B cell (primary cell): ENCODE measurements around the gene DPH1. TPM values are rescaled to one million over a fixed set of nuclear protein-coding genes. Genes with fewer than 3 reads are reported as not detected.

ENCODE experiments used
- ATAC-seq: fragments of 200-7000 bp; cut with Tn5 transposase; one replicate; pipeline ENCODE4 v1.10.0; 2021; ENCODE audit warnings: low read depth, mild to moderate bottlenecking, moderate number of reproducible peaks, moderate library complexity
- CTCF ChIA-PET: fragments of 350-600 bp; sonication (Branson Sonifier 250); formaldehyde crosslinking; loops from one replicate; lab custom pipeline; 2021; ENCODE audit warnings: antibody characterized with exemption, inconsistent platforms; lab: Charles Lee
- POLR2A ChIA-PET: fragments of 350-600 bp; sonication (Branson Sonifier 250); formaldehyde crosslinking; loops from one replicate; lab custom pipeline; 2021; ENCODE audit warnings: antibody characterized with exemption; lab: Charles Lee
- DNase-seq: peaks from one replicate; pipeline ENCODE4 v3.0.0; 2013
- H2AFZ ChIP-seq: 2 replicates; pipeline ENCODE4 v1.6.1; 2012; ENCODE audit warnings: mild to moderate bottlenecking, low read depth, low read length; ENCODE audit not compliant: insufficient read depth, poor library complexity, severe bottlenecking
- H3K27ac ChIP-seq, 2 donors: 1 replicate in 1 of 2; 2 replicates in 1 of 2; pipeline ENCODE4 v1.5.1; 2012 to 2013; ENCODE audit warnings: low read length in 2 of 2, mild to moderate bottlenecking in 2 of 2, moderate library complexity in 1 of 2
- H3K27me3 ChIP-seq, 4 experiments: fragments of 200-600 bp in 1 of 4; sonication (generic) in 1 of 4; replicated peaks in 1 of 4; 1 replicate in 2 of 4; 2 replicates in 2 of 4; pipeline versions ENCODE4 v1.6.1 to v1.7.0; 2013 to 2016; ENCODE audit warnings: low read length in 3 of 4, mild to moderate bottlenecking in 2 of 4, mixed read lengths in 1 of 4, moderate library complexity in 1 of 4; ENCODE audit not compliant: insufficient read depth in 4 of 4, control insufficient read depth in 3 of 4; ENCODE audit errors: control extremely low read depth in 1 of 4
- H3K36me3 ChIP-seq, 2 experiments: replicated peaks in 1 of 2; 1 replicate in 1 of 2; 2 replicates in 1 of 2; pipeline versions ENCODE4 v1.6.1 to v1.7.1; 2013; ENCODE audit warnings: low read length in 1 of 2; ENCODE audit not compliant: insufficient read depth in 2 of 2, control insufficient read depth in 1 of 2; ENCODE audit errors: control extremely low read depth in 1 of 2, extremely low read depth in 1 of 2
- H3K4me1 ChIP-seq, 2 donors: fragments of 200-600 bp in 1 of 2; sonication (generic) in 1 of 2; 1 replicate in 1 of 2; 2 replicates in 1 of 2; pipeline versions ENCODE4 v1.5.1 to v1.6.1; 2013 to 2017; ENCODE audit warnings: low read length in 2 of 2; ENCODE audit not compliant: control insufficient read depth in 2 of 2, insufficient read depth in 2 of 2
- H3K4me2 ChIP-seq: replicated peaks from 2 replicates; pipeline ENCODE3; 2012; ENCODE audit warnings: mild to moderate bottlenecking, low read depth, low read length; ENCODE audit not compliant: poor library complexity, severe bottlenecking
- H3K4me3 ChIP-seq, 5 experiments: fragments of 200-600 bp in 1 of 5; sonication (generic) in 1 of 5; 1 replicate in 3 of 5; 2 replicates in 2 of 5; pipeline versions ENCODE4 v1.5.1 to v1.7.0; 2011 to 2016; ENCODE audit warnings: low read length in 4 of 5, mild to moderate bottlenecking in 4 of 5, low read depth in 2 of 5, control low read depth in 1 of 5, moderate library complexity in 1 of 5; ENCODE audit not compliant: insufficient read depth in 1 of 5; ENCODE audit errors: control extremely low read depth in 1 of 5, extremely low read depth in 1 of 5
- H3K79me2 ChIP-seq: fragments of 200-600 bp; sonication (generic); one replicate; pipeline ENCODE4 v1.6.0; 2016; ENCODE audit warnings: low read length; ENCODE audit not compliant: control insufficient read depth, insufficient read depth
- H3K9ac ChIP-seq: fragments of 200-600 bp; sonication (generic); 2 replicates; pipeline ENCODE4 v1.6.1; 2017; ENCODE audit warnings: mild to moderate bottlenecking, low read length, moderate library complexity
- H3K9me3 ChIP-seq, 3 donors: one replicate each; pipeline versions ENCODE4 v1.6.1 to v1.7.1; 2013; ENCODE audit warnings: low read length in 2 of 3; ENCODE audit not compliant: control insufficient read depth in 2 of 3, insufficient read depth in 1 of 3; ENCODE audit errors: control extremely low read depth in 1 of 3
- H4K20me1 ChIP-seq: 2 replicates; pipeline ENCODE4 v1.6.0; 2012; ENCODE audit warnings: mild to moderate bottlenecking, low read length; ENCODE audit not compliant: insufficient read depth, control insufficient read depth, poor library complexity, severe bottlenecking
- H3K27ac Mint-ChIP-seq: one replicate; pipeline ENCODE4 v1.8.0; 2021; ENCODE audit warnings: mixed read lengths
- H3K27me3 Mint-ChIP-seq: one replicate; pipeline ENCODE4 v1.8.0; 2021; ENCODE audit warnings: mixed read lengths
- H3K4me1 Mint-ChIP-seq: one replicate; pipeline ENCODE4 v1.8.0; 2021; ENCODE audit warnings: mixed read lengths
- H3K4me3 Mint-ChIP-seq: one replicate; pipeline ENCODE4 v1.8.0; 2021; ENCODE audit warnings: mixed read lengths
- H3K9me3 Mint-ChIP-seq: one replicate; pipeline ENCODE4 v1.8.0; 2022; ENCODE audit warnings: mixed read lengths; ENCODE audit not compliant: insufficient read depth
- EZH2 ChIP-seq: IDR thresholded peaks from 2 replicates; pipeline ENCODE4 v1.6.1; 2012; ENCODE audit warnings: borderline replicate concordance, low read depth, mild to moderate bottlenecking, moderate library complexity, low read length; ENCODE audit not compliant: insufficient read depth, poor library complexity, severe bottlenecking
- WGBS: methylation state at CpG from one replicate; pipeline ENCODE4 v1.1.5; 2013; ENCODE audit warnings: missing lambda C conversion rate; ENCODE audit not compliant: insufficient coverage; 5-methylcytosine and 5-hydroxymethylcytosine counted together
- intact Hi-C: fragments of 100-400 bp; cut with micrococcal nuclease; formaldehyde crosslinking; loops from one replicate; pipeline ENCODE4 v1.10.0; 2022
- polyA plus RNA-seq: library from polyadenylated mRNA; depleted of rRNA; stranded (reverse); fragments of >200 nt; gene quantifications from 2 replicates; pipeline ENCODE4 v1.2.3, GENCODE V29; 2012
- total RNA-seq, 2 donors: library from RNA; stranded (reverse); fragments of 120-200 nt in 1 of 2; gene quantifications; 1 replicate in 1 of 2; 2 replicates in 1 of 2; pipeline versions ENCODE4 v1.2.3 to v1.2.4, GENCODE V29; 2013 to 2022
- TF ChIP-seq, protein P1 (sequence below): fragments of 200-600 bp; IDR thresholded peaks from one replicate; pipeline ENCODE4 v1.8.0; 2022; ENCODE audit warnings: antibody characterized with exemption, mild to moderate bottlenecking

DPH1 gene
- total and polyA plus RNA-seq, 2 donors (not counting 1 experiment from before 2014, with no cell fraction given): 83.6 to 105 TPM

GRCh38 chr17:2040219-2040827 lies 10.4 kb downstream of the DPH1 start:
- H3K4me3 Mint-ChIP-seq: peak overlapping the region; percentile 91
- intact Hi-C loops: loop anchor here (2.0 to 5.0 kb wide), 3 partner anchors 16 to 324 kb away; partner anchors contain the start of gene RTN4RL1
- H3K36me3 ChIP-seq: peaks cover 0 to 45% of the 10 kb centered on the region in 2 experiments

More at GRCh38 chr17:2040219-2040827, 10.4 kb downstream of the DPH1 start:
- TF ChIP-seq EZH2: no peak
- TF ChIP-seq, protein P1, sequence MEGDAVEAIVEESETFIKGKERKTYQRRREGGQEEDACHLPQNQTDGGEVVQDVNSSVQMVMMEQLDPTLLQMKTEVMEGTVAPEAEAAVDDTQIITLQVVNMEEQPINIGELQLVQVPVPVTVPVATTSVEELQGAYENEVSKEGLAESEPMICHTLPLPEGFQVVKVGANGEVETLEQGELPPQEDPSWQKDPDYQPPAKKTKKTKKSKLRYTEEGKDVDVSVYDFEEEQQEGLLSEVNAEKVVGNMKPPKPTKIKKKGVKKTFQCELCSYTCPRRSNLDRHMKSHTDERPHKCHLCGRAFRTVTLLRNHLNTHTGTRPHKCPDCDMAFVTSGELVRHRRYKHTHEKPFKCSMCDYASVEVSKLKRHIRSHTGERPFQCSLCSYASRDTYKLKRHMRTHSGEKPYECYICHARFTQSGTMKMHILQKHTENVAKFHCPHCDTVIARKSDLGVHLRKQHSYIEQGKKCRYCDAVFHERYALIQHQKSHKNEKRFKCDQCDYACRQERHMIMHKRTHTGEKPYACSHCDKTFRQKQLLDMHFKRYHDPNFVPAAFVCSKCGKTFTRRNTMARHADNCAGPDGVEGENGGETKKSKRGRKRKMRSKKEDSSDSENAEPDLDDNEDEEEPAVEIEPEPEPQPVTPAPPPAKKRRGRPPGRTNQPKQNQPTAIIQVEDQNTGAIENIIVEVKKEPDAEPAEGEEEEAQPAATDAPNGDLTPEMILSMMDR: no peak
- Histone ChIP-seq H3K79me2 (peaks cover 16% of the 10 kb centered on the region), H3K4me3 (no peak overlapping the region), H2AFZ (no peak overlapping the region), H3K9me3 (peaks cover 0 to 4% (median 0%) of the 10 kb centered on the region in 3 donors), H4K20me1 (peaks cover 9% of the 10 kb centered on the region), H3K27me3 (no peaks in the 10 kb centered on the region), H3K27ac (no peak overlapping the region), H3K9ac (no peak overlapping the region), H3K4me2 (no peak overlapping the region), H3K4me1 (peaks cover 12 to 15% of the 10 kb centered on the region in 2 donors)
- Mint-ChIP-seq H3K27ac (no peak overlapping the region), H3K4me1 (peaks cover 28% of the 10 kb centered on the region), H3K9me3 (no peaks in the 10 kb centered on the region), H3K27me3 (no peaks in the 10 kb centered on the region)
- ChIA-PET CTCF (interaction anchor here (1.0 to 3.0 kb wide), 6 partner anchors 9 to 356 kb away, joined by 3 to 12 read pairs (median 4); partner anchors contain the start of gene DPH1), POLR2A (no interaction called here)
- ATAC-seq (no peak), DNase-seq (no peak)
- 98% methylated on average over 7 of the region's 7 CpGs for WGBS
